Left hindlimb (tissue), 1 donor: ENCODE measurements around the gene SHC2.
A peak's percentile ranks its signal among the peaks of the same experiment; 100 is the strongest.
"Not testable (repeated sequence)": the region's sequence is repeated elsewhere in the genome, so short reads cannot be mapped to it uniquely, and the experiment has no call there.

Experiments used
- DNase-seq: peaks from one replicate; pipeline ENCODE4 v3.0.0-alpha.2; 2018

SHC2 gene

GRCh38 chr19:422213-422916, 38.5 kb downstream of the SHC2 start:
- no peak for DNase-seq

- no peak for DNase-seq
Observed at GRCh38 chr19:419721-420515, 40.9 kb downstream of the SHC2 start.

GRCh38 chr19:418761-419671, 41.8 kb downstream of the SHC2 start:
- no peak for DNase-seq

GRCh38 chr19:416416-416815, 44.4 kb downstream of the SHC2 start:
- no peak for DNase-seq

- DNase-seq, result no peak
Observed at GRCh38 chr19:415292-415691, 45.5 kb downstream of the SHC2 start.

DNA sequence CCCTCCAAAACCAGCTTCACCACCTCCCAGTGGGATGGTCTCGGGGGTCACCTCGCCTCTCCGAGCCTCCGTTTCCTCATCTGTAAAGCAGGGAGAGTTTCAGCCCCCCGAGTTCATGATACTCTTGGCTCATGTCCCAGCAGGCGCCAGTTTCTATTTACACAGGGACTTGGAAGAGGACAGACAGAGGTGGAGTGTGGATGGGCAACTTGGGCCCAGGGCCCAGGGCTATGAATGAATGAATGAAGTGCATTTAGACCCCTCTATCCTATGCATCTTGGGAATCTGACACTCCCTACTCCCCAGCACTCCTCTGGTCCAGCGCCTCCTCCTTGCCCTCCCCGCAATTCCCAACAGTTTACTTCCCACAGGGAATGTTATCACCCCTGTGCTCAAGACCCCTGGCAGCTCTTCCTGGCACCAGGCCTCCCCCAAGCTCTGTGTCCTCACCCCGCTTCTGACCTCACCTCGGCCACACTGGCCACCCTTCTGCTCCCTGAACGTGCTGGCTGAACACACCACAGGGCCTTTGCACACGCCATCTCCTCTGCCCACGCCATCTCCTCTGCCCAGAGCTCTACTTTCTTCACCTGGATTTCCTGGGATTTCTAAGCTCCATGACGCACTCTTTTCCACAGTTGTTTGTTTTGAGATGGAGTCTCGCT, 46.9 kb downstream of the SHC2 start:
- DNase-seq, result no peak

DNA sequence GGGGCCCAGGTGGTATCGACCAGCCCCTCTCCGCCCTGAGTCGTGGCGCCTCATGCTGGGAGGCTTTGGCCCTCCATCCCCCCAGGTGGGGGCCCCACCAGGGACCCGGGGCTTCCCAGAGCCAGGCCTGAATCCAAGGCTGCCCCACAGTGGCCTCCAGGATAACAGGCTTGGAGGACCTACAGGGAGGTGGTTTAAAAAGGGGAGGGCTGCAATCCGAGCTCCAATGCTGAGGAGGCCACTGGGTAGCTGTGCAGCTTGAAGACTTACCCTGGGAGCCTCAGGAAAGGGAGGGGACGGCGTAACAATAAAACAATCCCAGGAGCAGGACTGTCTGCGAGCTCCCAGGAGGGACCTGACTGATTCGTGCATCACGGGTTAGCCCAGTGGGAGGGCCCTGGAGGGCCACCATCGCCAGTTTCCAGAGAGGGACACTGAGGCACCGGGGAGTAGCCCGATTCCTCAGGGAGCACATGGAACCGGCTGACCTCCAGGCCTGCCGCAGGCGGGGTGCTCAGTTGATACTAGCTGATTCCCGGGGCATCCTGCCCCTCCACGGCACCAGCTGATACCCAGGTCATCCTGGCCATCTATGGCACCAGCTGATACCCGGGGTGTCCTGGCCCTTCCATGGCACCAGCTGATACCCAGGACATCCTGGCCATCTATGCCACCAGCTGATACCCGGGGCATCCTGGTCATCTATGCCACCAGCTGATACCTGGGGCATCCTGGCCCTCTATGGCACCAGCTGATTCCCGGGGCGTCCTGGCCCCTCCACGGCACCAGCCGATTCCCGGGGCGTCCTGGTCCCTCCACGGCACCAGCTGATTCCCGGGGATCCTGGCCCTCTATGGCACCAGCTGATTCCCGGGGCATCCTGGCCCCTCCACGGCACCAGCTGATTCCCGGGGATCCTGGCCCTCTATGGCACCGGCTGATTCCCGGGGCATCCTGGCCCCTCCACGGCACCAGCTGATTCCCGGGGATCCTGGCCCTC, 48.2 kb downstream of the SHC2 start:
- DNase-seq, result no peak

DNA sequence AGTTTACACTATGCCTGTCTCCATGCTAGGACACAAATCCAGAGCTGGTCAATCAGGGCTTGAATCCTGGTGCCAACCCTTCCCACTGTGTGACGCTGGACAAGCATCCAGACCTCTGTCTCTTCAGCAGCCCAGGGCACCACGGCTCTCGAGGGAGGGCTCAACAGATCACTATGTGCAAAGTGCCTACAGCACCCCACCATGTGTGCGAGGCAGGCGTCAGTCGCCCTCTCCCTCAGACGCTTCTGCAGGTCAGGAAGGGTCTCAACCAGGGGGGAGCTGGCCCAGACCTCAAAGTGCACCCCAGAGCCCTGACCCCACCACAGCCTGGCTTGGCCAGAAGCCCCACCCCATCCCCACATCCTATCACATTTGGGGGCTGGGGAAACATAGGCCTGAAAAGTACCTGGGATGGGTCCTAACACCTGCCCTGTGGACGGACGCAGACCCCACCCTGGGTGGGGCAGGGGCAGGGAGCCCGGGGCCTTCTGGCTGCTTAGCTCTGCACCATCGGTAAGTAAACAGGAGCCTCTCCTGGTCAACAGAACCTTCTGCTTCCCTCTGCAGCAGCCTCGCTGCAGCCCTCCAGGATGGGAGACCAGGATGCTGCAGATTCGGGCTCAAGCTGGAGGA, 49.0 kb downstream of the SHC2 start:
- DNase-seq, result no peak

- DNase-seq, result not testable (repeated sequence)
Observed at GRCh38 chr19:411121-411722, 49.6 kb downstream of the SHC2 start.

DNA sequence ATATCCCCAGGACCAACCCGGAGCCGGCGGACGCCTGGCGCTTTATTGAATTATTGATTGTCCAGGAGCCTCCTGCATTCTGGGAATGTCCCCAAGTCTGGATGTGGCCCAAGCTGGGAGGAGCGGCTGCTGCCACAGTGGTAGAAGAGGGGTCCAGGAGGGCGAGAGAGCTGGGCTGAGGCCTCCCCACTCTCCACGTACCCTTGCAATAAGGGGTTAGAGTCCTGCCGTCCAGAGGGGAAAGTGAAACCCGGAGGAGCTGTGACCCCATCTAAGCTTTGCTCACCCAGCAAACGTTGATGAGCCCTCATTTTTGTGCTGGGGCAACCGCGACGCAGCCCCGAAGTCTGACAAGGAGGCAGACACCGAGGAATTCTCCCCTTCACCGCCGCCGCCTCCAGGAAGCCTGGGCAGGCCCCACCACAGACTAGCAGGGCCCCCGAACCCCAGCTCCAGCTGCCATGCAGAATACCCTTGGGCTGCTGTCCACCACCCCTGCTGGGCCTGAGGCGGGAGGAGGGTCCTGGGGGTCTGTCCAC, 50.5 kb downstream of the SHC2 start:
- no peak for DNase-seq

DNA sequence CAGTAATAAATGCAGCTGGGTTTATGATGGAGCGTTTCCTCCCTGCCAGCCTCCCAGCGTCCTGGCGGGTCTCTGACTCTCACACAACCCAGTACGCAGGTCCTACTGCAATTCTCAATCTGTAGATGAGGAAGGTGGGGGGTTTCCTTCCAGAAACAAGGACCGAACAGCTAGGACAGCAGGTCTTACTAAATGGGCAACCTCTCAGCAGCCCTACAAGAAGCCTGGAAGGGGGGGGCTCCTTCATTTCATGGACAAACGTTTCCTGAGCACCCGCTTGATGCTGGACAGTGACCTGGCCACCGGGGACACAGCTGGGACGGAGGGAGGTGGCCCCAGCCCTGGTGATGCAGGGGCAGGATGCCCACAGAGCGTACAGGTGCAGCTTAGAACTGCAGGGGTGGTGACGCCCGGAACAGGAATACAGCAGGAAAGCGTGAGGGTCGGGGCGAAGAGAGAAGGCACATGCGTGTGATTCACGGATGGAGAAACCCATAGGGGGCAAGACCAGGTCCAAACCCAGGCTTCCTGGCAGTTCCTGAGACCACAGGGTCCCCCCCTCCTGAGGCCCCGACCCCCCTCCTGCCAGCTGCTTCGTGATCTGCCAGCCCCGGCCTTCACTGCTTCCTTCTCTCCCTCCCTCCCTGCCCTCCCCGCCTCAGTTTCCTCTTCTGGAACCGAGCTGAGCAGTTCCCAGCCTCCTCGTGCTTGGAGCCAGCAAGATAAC, 51.2 kb downstream of the SHC2 start:
- no peak for DNase-seq

DNA sequence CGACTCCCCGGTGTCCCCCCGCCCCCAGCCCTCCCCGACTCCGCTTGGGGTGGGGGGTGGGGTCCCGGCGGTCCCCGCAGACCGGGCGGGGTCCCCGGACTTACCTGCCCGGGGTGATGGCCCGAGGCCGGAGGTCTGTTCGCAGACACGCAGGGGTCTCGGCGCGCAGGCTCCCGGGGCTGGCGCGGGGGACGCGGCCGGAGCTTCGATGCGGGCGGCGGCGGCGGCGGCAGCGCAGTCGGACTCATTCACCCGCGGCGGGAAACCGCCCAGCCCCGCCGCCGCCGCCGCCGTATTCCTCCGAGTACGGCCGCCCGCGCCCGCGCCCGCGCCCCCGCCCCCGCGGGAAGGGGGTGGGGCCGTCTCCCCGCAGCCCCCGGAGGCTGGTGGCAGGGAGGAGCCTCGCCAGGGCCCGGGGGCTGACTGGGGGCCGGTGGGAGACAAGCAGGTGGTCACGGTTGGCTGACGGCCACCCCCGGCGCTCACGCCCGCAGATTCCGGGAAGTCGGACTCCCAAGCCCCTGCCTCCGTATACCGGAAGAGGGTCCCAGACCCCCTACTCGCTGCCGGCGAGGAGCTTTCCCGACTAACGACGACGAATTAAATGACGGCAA, 51.8 kb downstream of the SHC2 start, which contains the start of gene C2CD4C:
Gene C2CD4C (minus strand): TSS at position 246 of the 614 bp plus-strand sequence. CDS start 786 bp downstream, outside the sequence.
- peak; percentile 53 for DNase-seq

DNA sequence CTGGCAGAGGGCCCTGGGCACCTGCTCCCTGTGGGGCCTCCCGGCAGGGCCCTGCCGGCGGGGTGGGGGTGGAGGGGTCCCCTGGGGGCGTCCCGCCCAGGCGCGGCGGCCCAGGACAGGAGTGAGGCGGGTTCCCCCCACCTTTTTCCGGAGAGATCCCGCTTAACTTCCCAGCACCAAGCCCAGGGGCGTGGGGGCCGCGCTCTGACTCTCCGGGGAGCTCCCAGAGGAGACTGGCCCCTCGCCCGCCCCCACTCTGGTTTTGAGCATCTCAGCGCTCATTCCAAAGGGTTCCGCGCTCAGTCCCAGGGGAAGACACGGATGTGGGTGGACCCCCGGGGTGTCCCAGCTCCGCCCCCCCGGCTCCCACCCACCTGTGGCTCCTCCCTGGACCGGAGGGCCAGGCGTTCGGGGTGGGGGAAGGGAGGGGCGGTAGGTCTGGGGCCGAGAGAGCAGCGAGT, 52.4 kb downstream of the SHC2 start:
- DNase-seq, result peak; percentile 43

- no peak for DNase-seq
Observed at GRCh38 chr19:407511-408440, 53.1 kb downstream of the SHC2 start.

DNA sequence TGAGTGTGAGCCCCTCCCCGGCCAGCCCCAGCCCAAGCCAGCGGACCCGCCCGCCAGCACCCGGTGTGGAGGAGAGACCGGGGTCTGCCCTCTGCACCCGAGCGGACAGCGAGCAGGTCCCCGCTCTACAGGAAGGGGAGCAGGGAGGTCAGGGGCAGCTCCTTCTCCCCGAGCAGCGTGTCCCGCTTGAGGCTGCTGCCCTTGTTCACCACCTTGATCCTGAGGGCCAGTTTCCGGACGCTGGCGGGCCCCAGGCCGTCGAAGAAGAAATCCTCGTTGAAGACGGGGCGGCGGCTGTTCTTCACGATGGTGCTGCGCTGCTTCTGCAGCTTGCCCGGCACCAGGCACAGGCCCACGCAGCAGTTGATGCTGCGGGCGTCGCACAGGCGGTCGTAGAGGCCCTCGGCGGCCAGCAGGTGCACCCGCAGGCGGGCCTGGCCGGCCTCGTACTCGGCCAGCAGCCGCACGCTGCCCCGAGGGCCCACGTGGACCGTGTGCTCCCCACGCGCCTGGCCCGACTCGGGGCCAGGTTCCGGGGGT, 53.8 kb downstream of the SHC2 start:
- no peak for DNase-seq

GRCh38 chr19:406135-406781, 54.6 kb downstream of the SHC2 start:
- DNase-seq, result no peak
